Measurements from ENCODE around the gene F11. TPM values are rescaled to one million over a fixed set of nuclear protein-coding genes. Genes with fewer than 3 reads are reported as not detected.
A peak's percentile ranks its signal among the peaks of the same experiment; 100 is the strongest.

Gene F11
- total RNA-seq, 2 donors from 2014 or later, result 18.4 to 53.1 TPM

GRCh38 chr4:186228514-186228894, 37.5 kb upstream of the F11 start:
- intact Hi-C loops (cut with DNase I), result no loop called here
- peaks cover 0 to 19% (median 0%) of the 10 kb centered on the region in 3 donors for H3K9me3 ChIP-seq
- H3K27me3 ChIP-seq, result no peaks in the 10 kb centered on the region
- H3K36me3 ChIP-seq (replicated peaks in 1 of 2; ENCODE audit: insufficient read depth in 1 of 2, low read depth in 2 of 2), result no peaks in the 10 kb centered on the region
- 56 to 58% methylated on average over 2 of the region's 2 CpGs for WGBS, 2 donors
- H3K4me3 ChIP-seq, result no peak overlapping the region
- H3K27ac ChIP-seq, result peak overlapping the region in 2 of 4 donors; percentile 37 to 43
- DNase-seq, result no peak
- H3K4me1 ChIP-seq, result peaks cover 8% of the 10 kb centered on the region
- peak; percentile 33 for ATAC-seq
- TF ChIP-seq CTCF (IDR thresholded peaks at IDR 0.05) (peak in 4 of 7 experiments; percentile 0 to 20 (median 13)), POLR2A (IDR thresholded peaks at IDR 0.05) (no peak)

- intact Hi-C loops (cut with DNase I), result no loop called here
- Histone ChIP-seq H3K4me3 (no peak overlapping the region), H3K4me1 (no peaks in the 10 kb centered on the region), H3K27ac (no peak overlapping the region), H3K9me3 (no peaks in the 10 kb centered on the region), H3K27me3 (no peaks in the 10 kb centered on the region), H3K36me3 (replicated peaks in 1 of 2; ENCODE audit: insufficient read depth in 1 of 2, low read depth in 2 of 2) (no peaks in the 10 kb centered on the region)
- TF ChIP-seq POLR2A (IDR thresholded peaks at IDR 0.05) (no peak), CTCF (IDR thresholded peaks at IDR 0.05) (no peak)
- no peak for ATAC-seq
- WGBS, 2 donors, result 16 to 24% methylated on average over 2 of the region's 2 CpGs
- DNase-seq, result no peak
These were observed 31.6 kb upstream of the F11 start for GRCh38 chr4:186234367-186234766.

- Histone ChIP-seq H3K27ac (no peak overlapping the region), H3K4me1 (no peaks in the 10 kb centered on the region), H3K27me3 (no peaks in the 10 kb centered on the region), H3K9me3 (no peaks in the 10 kb centered on the region), H3K36me3 (replicated peaks in 1 of 2; ENCODE audit: insufficient read depth in 1 of 2, low read depth in 2 of 2) (peaks cover 0 to 2% of the 10 kb centered on the region in 2 donors), H3K4me3 (no peak overlapping the region)
- WGBS, 2 donors, result 69 to 70% methylated on average over 4 of the region's 4 CpGs
- intact Hi-C loops (cut with DNase I), result no loop called here
- no peak for DNase-seq
- no peak for ATAC-seq
- TF ChIP-seq POLR2A (IDR thresholded peaks at IDR 0.05) (no peak), CTCF (IDR thresholded peaks at IDR 0.05) (no peak)
These were observed 29.9 kb upstream of the F11 start for GRCh38 chr4:186236126-186236525.

GRCh38 chr4:186240452-186240847, 25.5 kb upstream of the F11 start:
- DNase-seq (no peak), ATAC-seq (no peak)
- WGBS, 2 donors, result 80 to 89% methylated on average over 7 of the region's 7 CpGs
- Histone ChIP-seq H3K36me3 (replicated peaks in 1 of 2; ENCODE audit: insufficient read depth in 1 of 2, low read depth in 2 of 2) (peaks cover 0 to 2% of the 10 kb centered on the region in 2 donors), H3K27ac (no peak overlapping the region), H3K27me3 (no peaks in the 10 kb centered on the region), H3K4me3 (no peak overlapping the region), H3K9me3 (no peaks in the 10 kb centered on the region), H3K4me1 (no peaks in the 10 kb centered on the region)
- TF ChIP-seq CTCF (IDR thresholded peaks at IDR 0.05) (no peak), POLR2A (IDR thresholded peaks at IDR 0.05) (no peak)
- intact Hi-C loops (cut with DNase I), result no loop called here

GRCh38 chr4:186240848-186241491, 25.0 kb upstream of the F11 start:
- TF ChIP-seq CTCF (IDR thresholded peaks at IDR 0.05), result no peak
- 83 to 91% methylated on average over 7 of the region's 7 CpGs for WGBS, 2 donors
- Histone ChIP-seq H3K4me1 (no peaks in the 10 kb centered on the region), H3K9me3 (no peaks in the 10 kb centered on the region), H3K27ac (no peak overlapping the region), H3K4me3 (no peak overlapping the region), H3K27me3 (no peaks in the 10 kb centered on the region), H3K36me3 (replicated peaks in 1 of 2; ENCODE audit: insufficient read depth in 1 of 2, low read depth in 2 of 2) (peaks cover 0 to 2% of the 10 kb centered on the region in 2 donors)
- DNase-seq (no peak), ATAC-seq (peak; percentile 12)
- intact Hi-C loops (cut with DNase I), result no loop called here

All from body of pancreas (tissue), 4 donors.